Brain microvascular endothelial cell (primary cell): Measurements from ENCODE around the gene MEX3D.

ENCODE experiments used
- DNase-seq: peaks from one replicate; pipeline ENCODE4 v3.0.0-alpha.2; 2020
- H3K27ac ChIP-seq: fragments of 250-450 bp; sonication (Bioruptor Pico); 2 replicates; pipeline ENCODE4 v1.5.1; 2020; ENCODE audit warnings: mild to moderate bottlenecking, moderate library complexity
- H3K27me3 ChIP-seq: fragments of 250-450 bp; sonication (Bioruptor Pico); replicated peaks from 2 replicates; pipeline ENCODE4 v1.5.1; 2020; ENCODE audit warnings: mild to moderate bottlenecking
- H3K36me3 ChIP-seq: fragments of 250-450 bp; sonication (Bioruptor Pico); replicated peaks from 2 replicates; pipeline ENCODE4 v1.5.1; 2020; ENCODE audit warnings: mild to moderate bottlenecking
- H3K4me3 ChIP-seq: 2 replicates; pipeline ENCODE4 v1.5.1; 2011; ENCODE audit warnings: low read depth, mild to moderate bottlenecking, control low read depth, low read length, moderate library complexity
- in situ Hi-C: cut with HindIII; loops from 2 replicates; pipeline ENCODE4 v1.10.0; 2017; ENCODE audit warnings: low sequenced_read_pairs, low pct_ligation_motif_present
- TF ChIP-seq, protein P1 (sequence below): IDR thresholded peaks from 2 replicates; pipeline ENCODE4 v1.5.1; 2011; ENCODE audit warnings: low read depth, mild to moderate bottlenecking, moderate library complexity, low read length, control low read depth, inconsistent platforms; ENCODE audit errors: missing control alignments

Gene MEX3D

GRCh38 chr19:1524972-1525325 lies 43.2 kb downstream of the MEX3D start:
- no peak for DNase-seq
- Histone ChIP-seq H3K4me3 (no peak overlapping the region), H3K36me3 (no peaks in the 10 kb centered on the region), H3K27ac (no peak overlapping the region), H3K27me3 (peaks cover 30% of the 10 kb centered on the region)
- in situ Hi-C loops, result no loop called here
- TF ChIP-seq, protein P1, sequence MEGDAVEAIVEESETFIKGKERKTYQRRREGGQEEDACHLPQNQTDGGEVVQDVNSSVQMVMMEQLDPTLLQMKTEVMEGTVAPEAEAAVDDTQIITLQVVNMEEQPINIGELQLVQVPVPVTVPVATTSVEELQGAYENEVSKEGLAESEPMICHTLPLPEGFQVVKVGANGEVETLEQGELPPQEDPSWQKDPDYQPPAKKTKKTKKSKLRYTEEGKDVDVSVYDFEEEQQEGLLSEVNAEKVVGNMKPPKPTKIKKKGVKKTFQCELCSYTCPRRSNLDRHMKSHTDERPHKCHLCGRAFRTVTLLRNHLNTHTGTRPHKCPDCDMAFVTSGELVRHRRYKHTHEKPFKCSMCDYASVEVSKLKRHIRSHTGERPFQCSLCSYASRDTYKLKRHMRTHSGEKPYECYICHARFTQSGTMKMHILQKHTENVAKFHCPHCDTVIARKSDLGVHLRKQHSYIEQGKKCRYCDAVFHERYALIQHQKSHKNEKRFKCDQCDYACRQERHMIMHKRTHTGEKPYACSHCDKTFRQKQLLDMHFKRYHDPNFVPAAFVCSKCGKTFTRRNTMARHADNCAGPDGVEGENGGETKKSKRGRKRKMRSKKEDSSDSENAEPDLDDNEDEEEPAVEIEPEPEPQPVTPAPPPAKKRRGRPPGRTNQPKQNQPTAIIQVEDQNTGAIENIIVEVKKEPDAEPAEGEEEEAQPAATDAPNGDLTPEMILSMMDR, result no peak

DNA sequence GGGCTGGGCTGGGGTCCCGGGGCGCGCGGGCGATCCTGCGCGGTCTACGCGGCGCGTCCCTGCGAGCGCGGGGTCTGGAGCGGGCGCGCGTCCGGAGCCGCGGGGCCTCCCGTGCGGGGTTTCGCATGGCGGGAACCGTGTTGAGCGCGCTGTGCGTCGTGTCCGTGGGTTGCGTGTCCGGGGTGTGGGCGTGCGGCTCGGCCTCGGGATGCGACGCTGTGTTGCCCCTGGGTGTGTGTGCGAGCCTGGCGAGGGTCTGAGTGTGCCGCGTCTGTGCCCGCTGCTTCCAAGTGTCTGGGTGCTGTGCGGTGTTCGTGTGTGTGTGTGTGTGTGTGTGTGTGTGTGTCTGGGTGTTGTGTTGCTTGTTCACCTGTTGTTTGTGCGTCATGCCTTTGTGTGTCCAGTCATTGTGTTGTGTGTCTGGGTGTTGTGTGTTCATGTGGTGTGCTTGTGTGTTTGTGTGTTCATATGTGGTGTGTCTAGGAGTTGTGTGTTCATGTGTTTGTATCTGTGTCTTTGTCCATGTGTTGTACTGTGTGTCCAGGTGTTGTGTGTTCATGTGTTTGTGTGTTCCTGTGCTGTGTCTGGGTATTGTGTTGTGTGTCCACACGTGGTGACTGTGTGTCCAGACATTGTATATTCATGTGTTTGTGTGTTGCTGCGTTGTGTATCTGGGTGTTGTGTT lies 43.7 kb downstream of the MEX3D start:
- no peak overlapping the region for H3K4me3 ChIP-seq
- DNase-seq, result no peak
- H3K27me3 ChIP-seq, result peaks cover 30% of the 10 kb centered on the region
- TF ChIP-seq, protein P1, result no peak
- H3K27ac ChIP-seq, result no peak overlapping the region
- in situ Hi-C loops, result no loop called here
- H3K36me3 ChIP-seq, result no peaks in the 10 kb centered on the region

- TF ChIP-seq, protein P1, result no peak
- no peak within 1 kb of the TSS for H3K27ac ChIP-seq
- peaks cover 30% of the 10 kb centered on the region for H3K27me3 ChIP-seq
- H3K36me3 ChIP-seq, result no peaks in the 10 kb centered on the region
- H3K4me3 ChIP-seq, result no peak within 1 kb of the TSS
- DNase-seq, result no peak
- in situ Hi-C loops, result no loop called here
Observed at GRCh38 chr19:1523412-1524286, 44.5 kb downstream of the MEX3D start, which contains the start of gene PLK5. Gene PLK5, plus strand, starts transcription at chr19:1524077. Its CDS starts 2,920 bp downstream, at chr19:1526997.

GRCh38 chr19:1522838-1523237 lies 45.3 kb downstream of the MEX3D start:
- in situ Hi-C loops, result no loop called here
- Histone ChIP-seq H3K4me3 (no peak overlapping the region), H3K36me3 (no peaks in the 10 kb centered on the region), H3K27me3 (peaks cover 30% of the 10 kb centered on the region), H3K27ac (no peak overlapping the region)
- no peak for DNase-seq
- TF ChIP-seq, protein P1, result no peak

- Histone ChIP-seq H3K27me3 (peaks cover 30% of the 10 kb centered on the region), H3K4me3 (no peak overlapping the region), H3K36me3 (no peaks in the 10 kb centered on the region), H3K27ac (no peak overlapping the region)
- TF ChIP-seq, protein P1, result no peak
- DNase-seq, result no peak
- in situ Hi-C loops, result no loop called here
Observed at GRCh38 chr19:1522061-1522460, 46.1 kb downstream of the MEX3D start.
